Stimulated activated CD4-positive, alpha-beta T cell treated with anti-CD3 and anti-CD28 coated beads, TNF-alpha, amount 100 ng/mL, for 48 hours (primary cell): ENCODE data around the gene SGF29.
"Not testable (repeated sequence)": the region's sequence is repeated elsewhere in the genome, so short reads cannot be mapped to it uniquely, and the experiment has no call there.

Experiments
- DNase-seq, 3 donors: peaks; one replicate each; pipeline ENCODE4 v3.0.0-alpha.2; 2020; ENCODE audit warnings: low read depth in 3 of 3

SGF29 gene

GRCh38 chr16:28595451-28595850, 41.7 kb downstream of the SGF29 start:
- not testable (repeated sequence) for DNase-seq

DNA sequence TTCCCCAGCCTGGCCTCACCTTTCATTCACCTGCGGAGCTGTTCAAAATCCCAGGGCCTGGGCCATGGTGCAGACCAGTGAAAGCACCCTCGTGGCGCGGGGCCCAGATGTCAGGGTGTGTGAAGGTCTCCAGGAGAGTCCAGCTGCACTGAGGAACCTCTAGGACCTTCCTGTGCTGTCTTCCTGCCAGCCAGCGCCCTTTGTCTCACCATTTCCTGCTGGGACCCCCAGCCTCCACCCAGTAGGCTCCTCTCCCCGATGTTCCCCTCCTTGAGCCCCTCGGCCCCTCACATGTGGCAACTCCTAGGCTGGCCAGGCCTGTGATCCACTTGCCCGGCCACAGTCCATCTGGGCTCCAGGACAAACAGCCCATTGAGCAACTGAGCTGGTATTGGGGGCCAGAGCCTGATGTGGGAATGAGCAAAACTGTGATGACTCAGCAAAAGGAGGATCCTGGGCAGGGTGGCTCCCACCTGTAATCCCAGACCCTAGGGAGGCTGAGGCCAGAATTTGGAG, 42.5 kb downstream of the SGF29 start:
- no peak for DNase-seq

GRCh38 chr16:28596840-28597691, 43.3 kb downstream of the SGF29 start, which contains the start of gene SULT1A2:
Gene SULT1A2 (minus strand): TSS chr16:28597050. CDS start chr16:28595930, 1,120 bp downstream.
- no peak for DNase-seq

- no peak for DNase-seq
These were observed 44.1 kb downstream of the SGF29 start for GRCh38 chr16:28597692-28598261.

DNA sequence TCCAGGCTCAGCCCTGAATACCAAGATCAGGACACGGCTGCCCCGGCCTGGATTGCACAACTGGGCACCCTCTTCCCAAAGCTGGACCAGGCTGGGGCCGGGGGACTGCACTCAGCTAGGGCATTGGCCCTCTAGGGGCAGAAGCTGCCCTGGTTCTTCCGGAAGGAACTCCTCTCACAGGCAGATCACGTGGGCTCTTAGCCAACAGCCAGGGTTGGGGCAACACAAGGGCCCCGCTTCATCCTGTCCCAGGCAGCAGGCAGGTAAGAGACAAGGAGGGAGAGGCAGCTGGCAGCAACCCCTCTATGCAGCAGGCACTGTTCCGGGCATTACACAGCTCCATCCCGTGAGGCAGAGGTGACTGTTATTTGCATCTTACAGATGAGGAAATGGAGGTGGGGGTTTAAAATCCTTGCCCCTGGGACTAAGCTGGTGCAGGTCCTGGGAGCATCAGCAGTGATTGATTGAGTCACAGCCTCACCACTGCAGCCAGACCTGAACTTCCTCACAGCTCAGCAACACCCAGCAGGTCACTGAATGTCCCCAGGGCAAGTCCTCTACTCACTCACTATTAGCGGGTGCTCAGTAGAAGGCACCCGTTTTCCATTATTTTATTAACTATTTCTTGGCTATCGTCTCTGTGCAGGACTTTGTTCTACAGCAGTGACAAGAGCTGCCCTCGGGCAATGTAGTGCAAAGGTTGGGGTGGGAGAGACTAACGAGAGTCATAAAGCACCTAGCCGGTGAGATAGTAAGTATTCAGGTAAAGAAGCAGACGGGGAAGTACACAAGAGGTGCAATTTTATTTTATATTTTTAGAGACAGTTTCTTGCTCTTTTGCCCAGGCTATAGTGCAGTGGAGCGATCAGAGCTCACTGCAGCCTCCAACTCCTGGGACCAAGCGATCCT, 45.9 kb downstream of the SGF29 start:
- not testable (repeated sequence) for DNase-seq

DNA sequence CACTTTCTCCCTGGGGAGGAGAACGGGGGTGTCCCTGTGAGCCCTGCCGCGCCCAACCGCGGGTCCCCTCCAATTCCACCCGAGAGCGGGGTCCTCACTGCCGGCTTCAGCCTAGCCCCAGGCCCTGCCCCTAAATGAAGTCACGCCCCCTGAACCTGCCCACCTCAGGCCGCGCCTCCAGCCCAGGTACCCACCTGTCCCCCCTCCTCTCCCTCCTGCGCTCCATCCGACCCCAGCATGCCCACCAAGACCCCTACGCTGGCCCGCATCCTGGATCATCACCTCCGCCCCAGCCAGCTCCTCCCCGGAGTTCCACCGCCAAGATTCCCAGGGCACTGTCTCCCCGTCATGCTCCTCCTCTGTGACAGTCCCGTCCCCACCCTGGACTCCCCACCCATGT, 47.2 kb downstream of the SGF29 start:
- DNase-seq = not testable (repeated sequence)

DNA sequence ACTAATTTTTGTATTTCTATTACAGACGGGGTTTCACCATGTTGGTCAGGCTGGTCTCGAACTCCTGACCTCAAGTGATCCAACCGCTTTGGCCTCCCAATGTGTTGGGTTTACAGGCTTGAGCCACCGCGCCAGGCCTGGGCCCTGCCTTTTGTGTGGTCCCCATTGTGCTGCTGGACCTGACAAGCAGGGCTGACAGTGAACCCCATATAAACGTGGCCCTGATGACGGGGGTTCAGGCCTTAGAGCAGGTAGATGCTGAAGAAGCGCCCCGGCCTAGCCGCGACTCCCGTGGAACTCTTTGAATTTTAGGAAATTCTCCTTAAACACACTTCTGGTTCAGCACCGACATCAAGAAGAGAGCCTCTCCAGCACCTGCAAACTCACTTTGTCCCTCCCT, 47.9 kb downstream of the SGF29 start:
- not testable (repeated sequence) for DNase-seq

DNA sequence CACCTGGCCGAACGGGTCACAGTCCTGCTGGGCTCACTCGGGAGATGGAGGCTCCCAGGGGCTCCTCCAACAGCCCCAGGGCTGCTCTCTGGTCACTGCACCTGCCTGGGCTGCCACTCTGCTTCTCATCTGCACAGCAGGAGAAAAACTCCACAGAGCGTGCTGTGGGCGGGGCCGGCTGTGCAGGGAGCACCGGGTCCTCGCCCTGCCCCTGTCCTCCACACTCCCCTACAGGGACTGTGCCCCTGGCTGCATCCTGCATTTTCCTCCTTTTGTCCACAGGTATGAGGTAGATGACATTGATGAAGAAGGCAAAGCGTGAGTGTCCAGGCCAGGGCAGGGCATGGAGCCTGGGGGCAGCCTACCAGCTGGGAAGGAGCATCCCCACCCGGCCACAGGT, 48.3 kb downstream of the SGF29 start:
- DNase-seq = not testable (repeated sequence)

- no peak for DNase-seq
These were observed 48.8 kb downstream of the SGF29 start for GRCh38 chr16:28602529-28602928.

- DNase-seq = no peak
These were observed 49.9 kb downstream of the SGF29 start for GRCh38 chr16:28603381-28604185.

GRCh38 chr16:28604186-28604565, 50.5 kb downstream of the SGF29 start:
- DNase-seq = no peak

DNA sequence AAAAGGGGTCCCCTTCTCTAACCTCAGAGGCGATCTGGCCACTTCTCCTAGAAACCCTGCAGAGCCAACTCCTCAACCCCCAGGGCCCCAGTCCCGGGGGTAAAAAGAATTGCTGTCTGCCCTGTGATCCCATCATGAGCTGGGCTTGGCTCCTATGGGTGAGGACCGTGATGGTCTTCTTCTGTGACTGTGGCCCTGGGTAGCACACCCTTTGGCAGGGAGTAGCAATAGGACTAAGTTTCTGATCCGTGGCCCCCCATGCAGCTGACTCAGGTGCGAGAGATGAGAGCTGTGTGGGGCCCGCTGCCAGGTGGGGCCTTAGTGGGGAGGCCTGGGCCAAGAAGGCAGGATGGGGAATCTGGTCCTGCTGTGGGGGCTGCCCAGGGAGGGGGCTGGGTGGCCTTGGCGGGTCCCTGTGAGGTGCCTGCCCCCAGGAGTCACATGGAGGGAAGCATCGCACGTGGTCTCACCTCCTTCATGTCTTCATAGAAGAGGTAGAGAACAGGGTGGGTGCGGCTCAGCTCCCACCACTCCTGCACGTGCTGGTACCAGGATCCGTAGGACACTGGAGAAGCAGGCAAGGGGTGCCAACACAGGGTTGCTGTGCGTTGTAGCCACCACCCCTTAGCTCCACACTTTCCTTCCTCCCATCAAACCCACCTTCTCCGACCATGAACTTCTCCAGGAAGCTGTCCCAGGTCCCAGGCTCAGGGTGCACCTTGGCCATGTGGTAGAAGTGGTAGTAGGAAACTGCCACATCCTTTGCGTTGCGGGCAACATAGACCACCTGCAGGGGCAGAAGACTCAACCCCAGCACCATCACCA, 52.8 kb downstream of the SGF29 start:
- no peak for DNase-seq

DNA sequence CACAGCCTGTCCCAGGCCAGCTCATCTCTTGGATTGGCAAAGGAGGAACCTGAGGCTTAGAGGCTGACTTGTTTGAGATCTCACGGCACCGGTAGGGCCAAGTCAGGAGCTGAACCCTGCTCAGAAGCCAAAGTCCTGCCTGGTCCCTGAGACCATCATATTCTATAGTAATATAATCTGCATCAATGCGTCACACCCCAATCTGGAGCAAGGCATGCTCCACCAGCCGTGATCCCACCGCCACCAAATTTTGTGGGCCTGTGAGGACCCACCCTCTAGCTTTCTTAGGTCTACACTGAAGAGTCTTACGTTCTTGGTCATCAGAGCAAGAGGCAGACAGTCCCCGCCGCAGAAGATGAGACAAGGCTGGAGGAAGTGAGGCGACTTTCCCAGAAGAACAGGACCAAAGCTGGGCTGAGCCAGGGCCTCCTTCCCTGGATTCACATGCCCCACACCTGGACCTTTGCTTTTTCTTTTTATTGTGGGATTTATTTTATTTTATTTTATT, 53.5 kb downstream of the SGF29 start:
- DNase-seq = no peak

DNA sequence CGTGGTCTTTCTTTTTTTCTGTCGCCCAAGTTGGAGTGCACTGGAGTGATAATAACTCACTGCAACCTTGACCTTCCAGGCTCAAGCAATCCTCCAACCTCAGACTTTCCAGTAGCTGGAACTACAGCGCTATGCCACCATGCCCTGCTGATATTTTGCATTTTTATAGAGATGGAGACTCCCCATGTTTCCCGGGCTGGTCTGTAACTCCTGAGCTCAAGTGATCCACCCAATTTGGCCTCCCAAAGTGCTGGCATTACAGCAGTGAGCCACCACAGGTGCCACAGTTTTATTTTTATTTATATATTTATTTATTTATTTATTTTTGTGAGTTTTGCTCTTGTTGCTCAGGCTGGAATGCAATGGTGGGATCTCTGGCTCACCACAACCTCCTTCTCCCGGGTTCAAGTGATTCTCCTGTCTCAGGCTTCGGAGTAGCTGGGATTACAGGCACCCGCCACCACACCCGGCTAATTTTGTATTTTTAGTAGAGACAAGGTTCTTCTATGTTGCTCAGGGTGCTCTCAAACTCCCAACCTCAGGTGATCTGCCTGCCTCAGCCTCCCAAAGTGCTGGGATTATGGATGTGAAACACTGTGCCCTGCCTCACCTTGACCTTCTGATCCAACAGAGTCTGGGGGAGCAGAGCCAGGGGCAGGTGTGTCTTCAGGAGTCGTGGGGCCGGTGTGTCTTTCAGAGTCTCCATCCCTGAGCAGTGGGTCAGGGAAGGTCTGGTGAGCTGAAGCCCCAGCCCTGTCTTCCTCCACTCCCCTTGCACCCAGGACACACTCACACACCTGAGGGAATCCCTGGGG, 54.2 kb downstream of the SGF29 start:
- not testable (repeated sequence) for DNase-seq

- DNase-seq = not testable (repeated sequence)
These were observed 54.7 kb downstream of the SGF29 start for GRCh38 chr16:28608496-28608808.

DNA sequence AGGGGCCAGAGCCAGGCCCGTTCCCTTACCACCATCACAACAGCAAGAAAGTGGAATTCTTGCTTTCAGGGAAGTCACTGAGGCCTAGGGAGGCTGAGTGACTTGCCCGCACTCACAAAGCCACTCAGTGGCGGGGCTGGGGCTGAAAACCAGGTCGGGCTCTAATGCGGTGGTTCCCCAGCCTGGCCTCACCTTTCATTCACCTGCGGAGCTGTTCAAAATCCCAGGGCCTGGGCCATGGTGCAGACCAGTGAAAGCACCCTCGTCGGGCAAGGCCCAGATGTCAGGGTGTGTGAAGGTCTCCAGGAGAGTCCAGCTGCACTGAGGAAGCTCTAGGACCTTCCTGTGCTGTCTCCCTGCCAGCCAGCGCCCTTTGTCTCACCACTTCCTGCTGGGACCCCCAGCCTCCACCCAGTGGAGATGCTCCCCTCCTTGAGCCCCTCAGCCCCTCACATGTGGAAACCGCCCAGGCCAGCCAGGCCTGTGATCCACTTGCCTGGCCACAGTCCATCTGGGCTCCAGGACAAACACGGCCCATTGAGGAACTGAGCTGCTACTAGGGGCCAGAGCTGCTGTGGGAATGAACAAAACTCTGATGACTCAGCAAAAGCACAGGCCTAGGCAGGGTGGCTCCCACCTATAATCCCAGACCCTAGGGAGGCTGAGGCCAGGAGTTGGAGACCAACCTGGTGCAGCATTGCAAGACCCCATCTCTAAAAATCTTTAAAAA, 55.3 kb downstream of the SGF29 start:
- not testable (repeated sequence) for DNase-seq

GRCh38 chr16:28609631-28610594, 56.2 kb downstream of the SGF29 start, which contains the start of gene SULT1A1:
Gene SULT1A1 (minus strand): TSS chr16:28610044. CDS start chr16:28608855, 1,189 bp downstream.
- DNase-seq = no peak
